GM18951 (cell line): Measurements from ENCODE around the gene DIS3L.
"Not testable (repeated sequence)": the region's sequence is repeated elsewhere in the genome, so short reads cannot be mapped to it uniquely, and the experiment has no call there.

Experiments
- POLR2A ChIP-seq: IDR thresholded peaks from 4 replicates; pipeline ENCODE4 v1.6.1; 2011; ENCODE audit warnings: mild to moderate bottlenecking; ENCODE audit not compliant: insufficient read length, insufficient read depth; ENCODE audit errors: extremely low read depth
- in situ Hi-C: fragments of 300-500 bp; cut with MboI; formaldehyde crosslinking; loops from one replicate; pipeline ENCODE4 v1.12.0; 2022; ENCODE audit warnings: low sequenced_read_pairs, mixed read lengths, inconsistent platforms; ENCODE audit not compliant: unreplicated experiment

The DIS3L gene

DNA sequence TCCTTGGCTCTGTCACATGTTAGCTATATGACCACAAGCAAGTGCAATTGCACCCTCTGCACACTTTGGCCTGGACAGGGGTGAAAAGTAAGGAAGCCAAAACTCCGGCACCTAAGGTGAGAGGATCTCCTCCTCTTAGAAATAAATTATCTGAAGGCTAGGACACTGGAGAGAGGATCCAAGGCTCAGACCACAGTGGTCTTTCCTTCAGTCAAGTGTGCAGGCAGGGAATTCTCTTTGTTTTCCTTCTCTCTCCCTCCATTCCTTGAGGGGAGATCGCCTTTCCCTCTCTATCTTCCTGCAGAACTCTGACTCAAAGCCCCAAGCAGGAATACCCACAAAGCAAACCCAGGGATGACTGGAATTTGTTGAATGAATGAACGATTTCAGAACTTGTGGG lies 36.7 kb upstream of the DIS3L start:
- no peak for TF ChIP-seq POLR2A
- in situ Hi-C loops: no loop called here

DNA sequence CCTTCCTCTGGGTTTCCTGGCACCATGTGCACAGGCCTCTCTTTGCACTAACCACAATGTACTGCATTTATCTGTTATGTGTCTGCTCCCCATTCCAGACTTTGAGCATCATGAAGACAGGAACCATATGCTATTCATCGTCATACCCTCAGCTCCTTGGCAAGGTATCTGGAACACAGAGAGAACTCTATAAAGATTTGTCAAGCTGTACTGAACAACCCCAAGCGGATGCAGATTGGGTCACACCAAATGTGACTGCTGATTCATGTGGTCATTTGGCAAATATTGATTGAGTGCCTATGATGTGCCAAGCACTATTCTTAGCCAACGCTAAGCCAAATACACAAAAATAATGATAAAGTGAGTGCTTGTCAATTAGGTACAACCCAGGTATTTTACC lies 32.3 kb upstream of the DIS3L start:
- TF ChIP-seq POLR2A: no peak
- in situ Hi-C loops: no loop called here

DNA sequence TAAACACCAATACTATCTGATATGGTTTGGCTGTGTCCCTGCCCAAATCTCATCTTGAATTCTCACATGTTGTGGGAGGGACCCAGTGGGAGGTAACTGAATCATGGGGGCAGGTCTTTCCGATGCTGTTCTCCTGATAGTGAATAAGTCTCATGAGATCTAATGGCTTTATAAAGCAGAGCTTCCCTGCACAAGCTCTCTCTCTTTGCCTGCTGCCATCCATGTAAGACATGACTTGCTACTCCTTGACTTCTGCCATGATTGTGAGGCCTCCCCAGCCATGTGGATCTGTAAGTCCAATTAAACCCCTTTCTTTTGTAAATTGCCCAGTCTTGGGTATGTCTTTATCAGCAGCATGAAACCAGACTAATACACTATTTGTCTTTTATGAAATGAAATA lies 30.5 kb upstream of the DIS3L start:
- in situ Hi-C loops: not testable (repeated sequence)

DNA sequence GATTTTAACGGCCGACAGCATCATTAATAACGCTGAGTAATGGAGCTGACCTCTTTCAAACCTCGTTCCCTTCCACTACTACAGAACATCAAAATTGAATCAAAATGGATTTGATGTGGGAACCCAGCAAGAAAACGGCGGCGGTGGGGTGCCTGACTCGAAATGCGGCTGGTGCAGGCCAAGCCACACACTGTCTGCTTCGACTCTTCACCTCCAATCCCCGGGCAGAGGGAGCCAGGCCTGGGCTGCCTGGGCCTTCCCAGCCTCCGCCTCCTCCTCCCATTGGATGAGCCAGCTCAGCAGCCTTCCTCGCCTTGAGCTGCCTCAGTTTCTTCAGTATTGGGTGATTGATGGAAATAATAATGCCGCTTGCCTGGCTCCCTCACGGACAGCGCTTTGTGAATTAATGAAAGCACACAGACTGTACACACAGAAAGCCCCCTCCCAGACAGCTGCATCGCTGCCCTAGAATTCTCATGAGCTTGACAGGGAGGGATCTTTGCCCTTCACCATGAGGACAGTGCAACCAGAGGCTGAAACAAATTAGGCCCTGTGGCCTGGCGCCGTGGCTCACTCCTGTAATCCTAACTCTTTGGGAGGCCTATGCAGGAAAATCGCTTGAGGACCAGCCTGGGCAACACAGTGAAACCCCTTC lies 28.4 kb upstream of the DIS3L start:
- TF ChIP-seq POLR2A: no peak
- in situ Hi-C loops: no loop called here

DNA sequence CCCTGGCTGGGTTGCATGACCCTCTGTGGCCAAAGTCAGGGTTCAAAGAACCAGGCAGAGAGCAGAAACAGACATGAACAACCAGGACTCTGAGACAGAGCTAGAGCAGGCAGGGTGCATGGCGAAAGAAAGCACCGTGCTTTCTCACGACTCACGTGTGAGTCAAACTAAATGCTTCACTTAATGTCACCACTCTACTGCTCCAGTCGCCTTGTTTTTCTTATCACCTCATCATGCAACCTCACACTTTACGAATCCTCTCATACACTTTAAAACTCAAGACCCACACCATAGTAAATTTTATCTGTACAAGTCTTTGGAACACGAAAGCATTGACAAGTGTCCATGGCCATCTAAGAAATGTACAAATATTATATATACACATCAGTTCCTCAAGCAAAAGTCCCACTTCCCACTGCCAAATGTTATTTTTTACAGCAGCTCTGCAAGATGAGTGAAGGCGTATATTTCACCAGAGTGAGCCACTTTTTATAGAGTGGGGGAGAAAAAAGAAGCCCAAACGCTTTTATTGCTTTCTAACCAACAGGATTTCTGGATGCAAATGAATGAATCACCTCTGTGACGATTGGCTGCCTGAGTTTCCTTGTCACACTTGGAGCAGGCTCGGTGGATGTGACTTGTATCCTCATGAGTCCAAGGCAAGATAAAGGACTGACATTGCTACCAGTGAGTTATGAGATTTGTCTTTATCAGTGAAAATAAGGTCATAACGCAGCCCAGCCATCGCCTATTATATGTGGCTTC lies 23.9 kb upstream of the DIS3L start:
- in situ Hi-C loops: no loop called here
- no peak for TF ChIP-seq POLR2A

DNA sequence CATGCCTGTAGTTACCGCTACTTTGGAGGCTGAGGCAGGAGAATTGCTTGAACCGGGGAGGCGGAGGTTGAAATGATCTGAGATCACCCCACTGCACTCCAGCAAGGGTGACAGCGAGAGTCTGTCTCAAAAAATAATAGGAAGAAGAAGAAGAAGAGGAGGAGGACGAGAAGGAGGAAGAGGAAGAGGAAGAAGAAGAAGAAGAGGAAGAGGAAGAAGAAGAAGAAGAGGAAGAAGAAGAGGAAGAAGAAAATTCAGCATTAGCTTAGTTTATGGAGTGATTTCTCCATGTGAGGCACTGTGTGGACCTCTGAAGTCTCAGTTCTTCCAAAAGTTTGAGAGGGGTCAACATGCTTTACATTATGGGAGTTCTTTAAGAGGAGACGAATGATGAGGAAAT lies 22.4 kb upstream of the DIS3L start:
- in situ Hi-C loops: no loop called here
- TF ChIP-seq POLR2A: no peak

DNA sequence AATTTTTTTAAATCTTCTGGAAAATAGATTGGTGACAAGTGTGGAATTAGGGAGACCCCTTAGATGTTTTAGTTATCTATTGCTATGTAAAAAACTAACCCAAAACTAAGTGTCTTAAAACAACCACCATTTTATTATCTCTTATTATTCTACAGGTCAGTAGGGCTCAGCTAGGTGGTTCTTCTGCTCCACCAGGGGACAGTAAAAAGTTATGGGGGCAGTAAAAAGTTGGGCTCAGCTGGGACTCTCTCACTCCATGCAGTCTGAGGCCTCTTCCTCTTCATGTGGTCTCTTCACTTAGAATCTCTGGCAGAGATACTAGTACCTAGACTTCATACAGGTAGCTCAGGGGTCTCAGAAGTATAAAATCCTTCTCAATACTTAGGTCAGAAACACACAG lies 18.0 kb upstream of the DIS3L start:
- in situ Hi-C loops: no loop called here
- no peak for TF ChIP-seq POLR2A

DNA sequence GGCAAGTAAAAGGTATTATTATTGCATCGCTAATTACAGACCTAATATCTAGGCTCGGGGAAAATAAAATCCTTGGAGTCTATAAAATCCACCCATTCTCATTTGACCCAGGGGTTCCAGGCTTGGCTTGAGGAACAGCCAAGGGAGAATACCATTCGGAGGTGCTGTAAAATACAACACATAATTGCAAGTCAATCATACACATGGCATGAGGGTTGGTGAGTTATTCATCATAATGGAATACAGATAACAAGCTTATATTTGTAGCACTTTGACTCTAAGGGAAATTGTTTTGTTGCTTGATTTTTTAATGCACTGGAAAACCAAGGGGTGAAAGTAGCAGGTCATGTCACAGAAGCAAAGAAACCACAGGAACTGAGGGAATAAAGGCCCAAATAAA lies 16.8 kb upstream of the DIS3L start:
- TF ChIP-seq POLR2A: no peak
- in situ Hi-C loops: no loop called here

DNA sequence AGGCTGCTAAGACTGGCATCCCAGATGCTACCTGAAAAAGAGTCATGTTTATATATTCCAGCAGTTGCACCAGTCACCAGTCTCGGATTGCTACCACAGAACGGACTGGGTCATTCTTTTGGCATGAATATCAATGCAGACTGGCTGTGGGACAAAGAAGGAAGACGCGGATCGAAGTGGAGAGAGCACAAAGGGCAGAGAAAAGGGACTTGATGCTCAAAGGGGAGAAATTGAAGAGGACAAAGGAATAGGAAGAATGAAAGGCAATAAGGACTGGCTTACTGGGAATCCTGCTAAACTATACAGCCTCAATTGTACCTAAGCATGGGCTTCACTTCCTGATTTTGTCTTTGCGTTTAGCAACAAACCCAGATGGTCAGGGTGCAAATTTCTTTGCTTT lies 15.3 kb upstream of the DIS3L start:
- no peak for TF ChIP-seq POLR2A
- in situ Hi-C loops: no loop called here

DNA sequence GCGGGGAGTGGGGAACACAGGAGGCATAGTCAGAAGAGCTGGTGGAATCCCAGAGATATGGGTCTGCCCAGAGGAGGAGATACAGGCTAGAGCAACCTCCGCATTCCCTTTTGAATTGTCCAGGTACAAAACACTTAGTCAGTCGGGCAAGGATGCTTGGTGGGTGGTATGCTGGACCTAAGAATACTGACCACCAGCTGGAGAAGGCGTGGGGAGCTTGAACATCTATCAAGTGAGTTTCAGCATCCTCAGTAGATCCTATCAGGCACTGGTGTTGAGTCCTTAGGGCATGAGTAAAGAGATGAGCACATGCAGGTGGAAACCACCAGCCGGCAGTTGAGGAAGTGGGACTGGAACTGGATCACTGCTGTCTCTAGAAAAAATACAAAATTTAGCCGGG lies 14.7 kb upstream of the DIS3L start:
- TF ChIP-seq POLR2A: no peak
- in situ Hi-C loops: no loop called here

DNA sequence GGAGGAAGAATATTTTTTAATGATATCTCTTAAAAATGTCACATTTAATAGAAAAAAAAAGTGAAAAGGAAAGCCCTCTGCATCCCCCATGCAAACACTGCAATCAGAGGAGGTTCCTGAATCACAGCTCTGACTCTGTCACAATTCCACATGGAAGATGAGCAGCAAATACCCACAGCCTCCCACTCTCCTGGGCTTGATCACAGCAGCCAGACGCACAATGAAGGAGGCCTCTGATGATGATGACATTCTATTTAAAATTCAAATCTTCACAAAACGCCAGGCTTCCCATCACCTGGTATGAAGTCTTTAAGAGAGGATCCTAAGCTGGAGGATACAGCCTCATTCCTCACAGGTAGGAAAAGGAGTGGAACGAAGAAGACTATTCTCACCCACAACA lies 9.1 kb upstream of the DIS3L start:
- in situ Hi-C loops: no loop called here

DNA sequence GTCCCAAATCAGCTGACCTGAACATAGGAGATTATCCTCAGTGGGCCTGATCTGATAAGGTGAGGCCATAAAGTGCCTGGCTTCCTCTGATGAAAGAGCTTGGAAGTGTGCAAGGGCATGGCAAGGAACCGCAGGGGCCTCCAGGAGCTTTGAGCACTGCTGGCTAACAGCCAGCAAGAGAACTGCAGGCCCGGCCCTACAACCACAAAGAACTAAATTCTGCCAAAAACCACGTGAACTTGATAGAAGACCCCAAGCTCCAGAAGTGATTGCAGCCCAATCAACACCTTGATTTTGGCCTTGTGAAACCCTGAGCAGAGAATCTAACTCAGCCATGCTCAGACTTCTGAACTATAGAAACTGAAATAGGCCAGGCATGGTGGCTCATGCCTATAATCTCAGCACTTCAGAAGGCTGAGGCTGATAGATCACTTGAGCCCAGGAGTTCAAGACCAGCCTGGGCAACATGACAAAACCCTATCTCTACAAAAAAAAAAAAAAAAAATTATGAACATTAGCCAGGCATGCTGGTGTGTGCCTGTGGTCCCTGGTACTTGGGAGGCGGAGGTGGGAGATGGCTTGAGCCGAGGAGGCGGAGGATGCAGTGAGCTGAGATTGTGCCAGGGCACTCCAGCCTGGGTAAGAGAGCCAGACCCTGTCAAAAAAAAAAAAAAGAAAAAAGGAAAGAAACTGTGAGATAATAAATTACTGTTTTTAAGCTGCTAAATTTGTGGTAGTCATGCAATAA lies 7.7 kb upstream of the DIS3L start:
- TF ChIP-seq POLR2A: no peak

More for the DNA sequence above, 9.1 kb upstream of the DIS3L start:
- no peak for TF ChIP-seq POLR2A

DNA sequence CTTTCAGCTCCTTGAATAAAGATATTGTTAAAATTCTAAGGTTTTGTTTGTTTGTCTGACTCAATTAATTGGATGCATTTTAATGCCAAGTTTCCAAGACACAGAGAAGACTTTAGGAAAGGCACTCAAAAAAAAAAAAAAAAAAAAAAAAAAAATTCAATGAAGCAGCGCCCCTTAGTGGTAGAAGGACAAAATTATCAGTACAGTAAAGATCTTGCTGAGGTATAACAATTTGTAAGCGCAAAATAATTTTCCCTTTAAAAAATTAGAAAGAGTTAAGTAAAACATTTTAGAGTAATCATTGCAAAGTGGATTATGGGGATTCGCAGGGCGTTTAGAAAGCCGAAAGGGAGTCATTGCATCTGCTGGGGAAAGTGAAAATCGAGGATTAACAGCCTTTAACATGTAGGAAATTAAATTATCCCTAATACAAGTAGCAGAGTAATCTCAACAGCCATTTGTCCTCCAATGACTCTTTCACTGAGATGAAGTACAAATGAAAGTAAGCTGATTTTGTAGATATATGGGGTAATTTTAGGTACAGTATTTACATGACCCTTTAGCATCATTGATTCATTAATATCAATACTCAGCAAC lies 5.8 kb upstream of the DIS3L start:
- in situ Hi-C loops: no loop called here
- no peak for TF ChIP-seq POLR2A

More for the DNA sequence above, 7.7 kb upstream of the DIS3L start:
- in situ Hi-C loops: no loop called here

DNA sequence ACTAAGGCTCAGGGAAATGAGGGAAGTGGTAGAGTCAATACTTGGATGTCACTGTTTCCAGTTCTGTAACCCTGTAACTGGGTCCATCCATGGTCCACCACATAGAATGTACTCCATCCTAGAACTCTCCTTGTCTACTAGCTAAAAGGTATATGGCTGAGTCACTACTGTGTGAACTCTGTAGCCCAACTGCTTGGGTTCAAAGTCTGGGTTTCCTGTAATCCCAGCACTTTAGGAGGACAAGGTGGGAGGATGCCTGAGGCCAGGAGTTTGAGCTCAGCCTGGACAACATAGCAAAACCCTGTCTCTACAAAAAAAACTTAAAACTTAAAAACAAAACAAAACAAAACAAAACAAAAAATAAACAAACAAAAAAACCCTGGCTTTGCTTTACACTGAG lies 5.3 kb upstream of the DIS3L start:
- no peak for TF ChIP-seq POLR2A
- in situ Hi-C loops: no loop called here
